Germinal center (tissue), 1 donor: ENCODE data around the gene TF.

Source experiments
- DNase-seq: peaks from one replicate; pipeline ENCODE4 v3.0.0; 2012; ENCODE audit warnings: mixed read lengths, low spot score

TF gene

DNA sequence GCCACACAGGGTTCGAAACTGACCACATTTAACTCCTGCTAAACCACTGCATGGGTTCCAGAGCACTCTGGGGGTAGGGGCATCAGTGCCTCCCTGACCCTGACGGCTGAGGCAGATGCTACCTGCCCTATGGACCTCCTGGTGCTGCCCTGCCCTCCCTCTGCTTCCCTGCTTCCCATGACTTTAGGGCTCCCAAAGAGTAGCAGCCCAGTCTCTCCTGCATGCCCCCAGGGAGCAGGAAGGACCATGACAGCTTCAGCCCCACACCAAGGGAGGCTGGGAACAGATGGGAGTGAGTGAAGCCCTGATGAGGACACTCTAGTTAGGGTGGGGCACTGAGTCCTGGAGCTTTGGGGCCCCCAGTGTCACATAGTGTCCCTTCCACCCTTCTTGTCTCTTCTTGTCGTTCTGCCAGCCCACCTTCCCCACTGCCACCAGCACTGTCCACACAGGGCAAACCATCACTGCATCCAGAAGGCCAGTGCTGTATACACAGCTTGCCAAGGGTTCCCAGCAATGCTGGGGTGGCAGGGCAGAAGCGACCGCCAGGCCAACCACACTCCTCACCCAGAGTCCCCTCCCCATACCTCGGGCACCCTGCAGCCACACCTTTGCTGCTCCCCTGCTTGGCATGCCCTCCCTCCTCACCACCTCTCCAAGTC, 90.4 kb downstream of the TF start:
- DNase-seq: no peak

DNA sequence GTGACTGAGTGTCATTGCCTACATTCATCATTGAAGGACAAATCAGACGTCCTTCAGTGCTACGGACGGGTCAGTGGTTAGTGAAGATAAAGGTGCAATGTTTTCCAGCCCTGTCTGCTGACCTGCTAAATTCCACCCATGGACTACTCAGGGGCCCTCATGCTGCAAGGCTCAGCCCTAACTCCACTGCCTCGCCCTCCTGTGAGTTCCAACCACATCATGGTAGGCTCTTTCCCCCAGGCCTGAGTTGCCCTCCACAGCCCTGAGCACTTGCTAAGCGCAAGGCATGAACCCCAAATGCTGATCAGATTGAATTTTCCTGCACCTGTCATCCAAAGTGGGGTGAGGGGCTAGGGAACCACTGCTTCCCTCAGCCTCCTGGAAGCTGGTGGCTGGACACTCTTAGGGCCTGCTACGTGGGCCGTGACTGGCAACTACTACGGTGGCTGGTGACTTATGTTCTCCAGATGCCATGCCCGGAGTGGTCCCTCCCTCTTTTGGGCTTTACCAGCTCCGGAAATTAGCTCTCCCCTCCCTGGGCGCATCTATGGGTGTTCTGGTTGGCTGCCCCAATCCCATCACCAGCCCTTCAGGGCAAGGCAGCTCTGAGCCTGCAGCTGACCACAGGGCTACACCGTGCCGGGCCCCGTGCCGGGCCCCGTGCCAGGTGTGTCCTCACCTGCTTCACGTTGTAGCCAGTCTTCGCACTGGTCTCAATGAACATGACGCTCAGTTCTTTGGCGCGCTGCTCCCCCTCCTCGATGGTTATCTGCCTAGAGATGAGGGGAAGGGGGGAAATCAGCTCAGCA, 91.5 kb downstream of the TF start:
- no peak for DNase-seq

DNA sequence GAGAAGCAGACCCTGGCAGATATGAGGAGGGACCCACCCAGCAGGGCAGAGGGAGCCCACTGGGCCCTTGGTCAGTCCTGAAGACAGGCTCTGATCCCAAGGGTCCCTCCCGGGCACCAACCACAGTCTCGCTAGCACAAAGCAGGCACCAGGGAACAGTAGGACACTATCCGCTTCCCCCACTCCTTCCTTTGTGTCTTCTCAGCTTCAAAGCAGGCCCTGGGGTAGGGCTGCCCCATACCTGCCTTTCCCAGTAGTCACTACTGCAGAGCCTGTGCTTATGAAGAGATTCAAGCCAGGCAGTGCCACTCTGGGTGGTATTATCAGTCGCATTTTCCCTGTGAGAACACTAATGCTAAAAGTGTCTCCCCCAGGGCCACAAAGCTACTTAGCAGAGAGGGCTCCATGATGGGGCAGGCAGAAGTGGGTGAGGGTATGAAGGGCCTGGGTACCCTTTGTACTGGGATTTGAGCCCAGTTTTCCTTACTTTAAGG, 92.2 kb downstream of the TF start:
- no peak for DNase-seq

DNA sequence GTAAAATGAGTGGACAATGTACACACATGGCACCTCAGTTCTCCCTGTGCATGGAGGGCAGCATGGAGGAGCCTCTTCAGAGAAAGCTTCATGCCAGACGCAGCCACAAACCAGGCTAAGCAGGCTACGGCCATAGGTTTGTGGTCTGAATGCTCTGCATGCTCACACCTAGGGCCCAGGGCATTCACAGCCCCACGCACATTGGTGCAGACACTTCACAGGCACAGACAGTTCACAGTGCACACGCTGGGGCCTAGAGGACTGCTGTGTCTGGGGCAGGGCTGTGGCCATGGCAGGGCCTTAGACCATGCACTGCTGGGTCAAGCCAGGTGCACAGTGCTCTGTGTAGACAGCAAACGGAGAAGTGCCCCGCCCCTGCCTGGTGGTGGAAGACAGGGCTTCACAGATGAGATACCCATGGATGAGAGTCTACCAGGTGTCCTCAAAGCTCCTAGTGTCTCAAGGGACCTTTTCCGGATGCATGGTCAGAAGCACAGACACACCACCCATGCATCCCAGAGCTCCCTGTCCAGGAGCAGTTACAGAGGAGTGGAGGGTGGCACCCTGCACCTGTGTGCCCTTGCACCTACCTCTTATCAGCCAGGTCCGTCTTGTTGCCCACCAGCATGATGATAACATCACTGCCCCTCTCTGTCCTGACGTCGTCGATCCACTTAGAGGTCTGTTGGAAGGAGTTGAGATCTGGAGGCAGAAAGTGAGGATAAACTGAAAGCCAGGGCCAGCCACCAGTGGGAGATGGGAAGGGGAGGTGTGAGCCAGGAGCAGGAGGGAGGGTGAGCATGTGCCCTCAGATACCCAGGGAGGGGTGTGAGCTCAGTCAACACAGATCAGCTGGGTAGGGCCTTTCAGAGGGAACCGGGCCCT, 93.0 kb downstream of the TF start:
- no peak for DNase-seq

DNA sequence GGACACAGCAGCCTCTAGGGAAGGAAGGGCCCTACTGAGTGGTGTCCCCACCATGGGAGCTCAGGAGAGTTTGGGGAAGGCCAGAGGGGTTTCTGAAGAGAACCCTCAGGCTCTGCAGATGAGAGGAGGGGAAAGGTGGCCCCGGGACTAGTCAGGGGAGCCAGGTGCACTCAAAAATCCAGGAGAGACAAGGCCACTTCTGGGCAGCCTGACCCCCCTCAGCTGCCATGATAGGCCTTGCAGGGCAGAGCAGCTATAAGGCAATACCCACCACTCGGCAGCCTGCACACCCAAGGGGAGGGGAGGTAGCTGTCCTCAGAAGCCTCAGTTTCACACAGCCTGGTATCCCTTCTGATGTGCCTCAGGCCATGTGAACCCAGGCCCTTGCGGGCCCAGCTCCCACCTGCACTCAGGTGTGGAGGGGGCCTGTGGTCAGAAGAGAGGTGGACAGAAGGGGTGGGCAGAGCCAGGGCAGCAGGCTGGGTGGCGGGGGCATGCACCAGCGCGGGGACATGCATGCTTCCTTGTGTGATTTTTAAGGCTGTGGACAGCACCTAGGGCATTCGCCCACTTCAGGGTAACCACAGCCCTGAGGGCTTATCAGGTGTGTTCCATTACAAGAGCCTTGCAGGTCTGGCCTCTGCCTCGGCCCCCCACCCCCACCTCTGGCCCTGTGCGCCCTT, 94.0 kb downstream of the TF start:
- no peak for DNase-seq

DNA sequence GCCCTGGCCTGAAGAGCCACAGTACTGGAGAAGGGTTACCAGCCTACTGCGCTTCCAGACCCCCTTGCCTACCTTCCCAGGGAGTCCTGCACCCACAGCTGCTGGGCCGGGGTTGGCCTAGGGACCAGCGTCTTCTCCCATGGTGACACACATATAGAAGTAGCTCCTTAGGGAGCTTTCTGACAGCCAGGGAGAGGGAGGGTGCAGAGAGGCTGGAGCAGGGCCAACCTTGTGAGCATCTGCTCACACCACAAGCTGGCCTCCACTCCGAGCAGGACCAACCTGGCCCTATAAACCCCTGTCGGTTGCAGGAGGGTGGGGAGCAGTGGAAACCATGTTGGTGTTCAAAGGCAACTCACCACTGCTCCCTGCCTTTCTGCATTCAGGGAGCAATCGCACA, 94.6 kb downstream of the TF start:
- DNase-seq: no peak

DNA sequence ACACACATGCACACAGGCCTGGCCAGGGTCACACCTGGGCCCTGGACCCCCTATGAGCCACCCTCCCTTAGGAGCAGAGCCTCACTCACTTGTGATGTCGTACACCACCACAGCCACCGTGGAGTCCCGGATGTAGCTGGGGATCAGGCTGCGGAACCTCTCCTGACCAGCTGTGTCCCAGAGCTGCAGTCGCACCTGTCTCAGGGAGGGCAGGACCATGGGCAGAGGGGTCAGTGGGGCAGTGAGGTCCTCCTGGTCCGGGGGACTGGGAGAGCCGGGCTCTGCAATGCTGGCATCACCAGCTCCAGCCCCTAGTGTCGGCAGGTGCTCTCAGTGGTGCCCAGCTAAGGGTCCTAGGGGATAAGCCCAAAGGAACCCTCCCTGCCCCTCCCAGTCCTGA, 95.0 kb downstream of the TF start:
- DNase-seq: no peak

DNA sequence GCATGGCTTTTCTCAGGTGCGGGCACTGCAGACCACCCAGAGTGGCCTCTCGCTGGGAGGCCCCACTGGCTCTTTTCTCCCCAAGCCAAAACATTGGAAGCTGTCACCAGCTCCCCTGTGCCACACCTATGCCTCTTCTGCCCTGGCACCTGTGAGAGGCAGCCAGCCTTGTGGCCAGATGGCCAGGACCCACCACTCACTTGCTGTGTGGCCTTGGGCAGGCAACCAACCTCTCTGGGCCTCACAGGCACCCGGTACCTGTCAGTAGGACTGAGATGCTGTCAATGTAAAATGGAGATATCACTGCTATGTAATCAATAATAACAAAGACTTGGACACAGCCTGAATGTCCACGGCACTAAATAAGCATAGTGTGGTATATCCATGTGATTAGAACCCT, 96.0 kb downstream of the TF start:
- no peak for DNase-seq

DNA sequence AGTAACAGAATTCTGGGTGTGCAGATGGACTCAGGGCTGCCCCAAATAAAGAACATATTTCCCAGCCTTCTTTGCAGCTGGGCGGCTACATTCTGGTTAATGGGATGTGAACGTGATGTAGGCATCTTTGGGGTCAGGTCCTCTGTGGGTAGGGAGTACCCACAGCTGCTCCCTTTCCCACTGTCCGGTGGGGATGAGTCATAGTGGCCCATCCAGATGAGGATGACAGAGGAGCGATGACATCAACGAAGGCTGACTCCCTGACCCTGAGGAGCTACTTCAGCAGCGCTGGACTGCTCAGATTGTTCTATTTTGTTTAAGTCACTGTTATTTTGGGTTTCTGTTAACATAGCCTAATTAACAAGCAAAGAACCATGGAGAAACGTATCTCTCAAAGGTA, 97.4 kb downstream of the TF start:
- DNase-seq: no peak

DNA sequence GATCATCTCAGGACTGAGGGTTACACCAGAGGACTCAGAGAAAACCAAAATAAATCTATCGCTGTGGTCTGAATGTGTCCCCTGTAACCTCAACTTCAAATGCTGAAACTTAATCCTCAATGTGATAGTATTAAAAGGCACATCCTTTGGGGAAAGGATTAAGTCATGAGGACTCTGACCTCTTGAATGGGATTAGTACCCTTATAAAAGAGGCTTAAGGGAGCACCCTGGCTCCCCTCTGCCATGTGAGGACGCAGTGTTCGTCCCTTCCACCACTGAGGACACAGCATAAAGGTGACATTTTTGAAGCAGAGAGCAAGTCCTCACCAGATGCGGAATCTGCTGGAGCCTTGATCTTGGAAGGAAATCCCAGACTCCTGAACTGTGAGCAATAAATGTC, 98.9 kb downstream of the TF start:
- no peak for DNase-seq
